ENCODE measurements around the gene MRPS9.

The MRPS9 gene

GRCh38 chr2:105118960-105119359 lies 81.1 kb downstream of the MRPS9 start:
- DNase-seq (ENCODE audit: low spot score) = no peak

DNA sequence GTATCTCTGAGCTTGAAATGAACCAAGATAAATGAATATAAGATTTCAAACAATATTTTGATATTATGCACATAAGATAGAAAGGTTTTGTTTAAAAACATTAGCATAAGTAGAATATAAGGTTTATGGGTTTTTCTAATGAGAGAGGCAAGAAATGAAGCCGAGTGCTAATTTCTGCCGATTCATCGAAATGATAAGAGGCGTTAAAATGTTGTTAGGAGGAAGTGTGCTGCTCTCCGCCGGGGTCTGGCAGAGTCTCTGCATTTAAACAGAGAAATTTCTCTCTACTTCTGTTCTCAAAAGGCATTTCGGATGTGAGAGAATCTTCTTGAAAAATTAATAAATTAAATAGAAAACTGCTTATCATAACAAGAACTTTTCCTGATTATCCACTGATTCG lies 83.6 kb downstream of the MRPS9 start:
- DNase-seq (ENCODE audit: low spot score) = no peak

DNA sequence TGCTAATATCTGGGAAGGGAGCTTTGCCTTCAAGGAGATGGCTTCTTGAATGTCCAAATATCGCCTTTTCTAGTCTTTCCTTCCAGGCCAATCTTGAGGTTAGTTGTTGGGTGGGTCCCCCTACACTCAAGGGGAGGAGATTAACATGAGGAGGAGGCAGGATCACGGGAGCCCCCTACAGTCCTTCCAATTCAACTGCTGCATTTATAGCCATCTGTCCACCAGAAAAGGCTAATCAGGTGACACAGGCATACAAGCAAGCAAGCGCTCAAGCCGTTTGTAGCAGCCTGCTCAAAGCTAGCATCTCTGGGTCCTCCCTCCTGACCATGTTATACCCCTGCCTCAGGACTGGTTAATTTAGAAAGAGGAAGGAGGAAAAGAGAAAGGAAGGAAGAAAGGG lies 87.6 kb downstream of the MRPS9 start:
- no peak for DNase-seq (ENCODE audit: low spot score)

- no peak for DNase-seq (ENCODE audit: low spot score)
Measured at GRCh38 chr2:105125920-105126319, 88.1 kb downstream of the MRPS9 start.

- no peak for DNase-seq (ENCODE audit: low spot score)
Measured at GRCh38 chr2:105126336-105126735, 88.5 kb downstream of the MRPS9 start.

DNA sequence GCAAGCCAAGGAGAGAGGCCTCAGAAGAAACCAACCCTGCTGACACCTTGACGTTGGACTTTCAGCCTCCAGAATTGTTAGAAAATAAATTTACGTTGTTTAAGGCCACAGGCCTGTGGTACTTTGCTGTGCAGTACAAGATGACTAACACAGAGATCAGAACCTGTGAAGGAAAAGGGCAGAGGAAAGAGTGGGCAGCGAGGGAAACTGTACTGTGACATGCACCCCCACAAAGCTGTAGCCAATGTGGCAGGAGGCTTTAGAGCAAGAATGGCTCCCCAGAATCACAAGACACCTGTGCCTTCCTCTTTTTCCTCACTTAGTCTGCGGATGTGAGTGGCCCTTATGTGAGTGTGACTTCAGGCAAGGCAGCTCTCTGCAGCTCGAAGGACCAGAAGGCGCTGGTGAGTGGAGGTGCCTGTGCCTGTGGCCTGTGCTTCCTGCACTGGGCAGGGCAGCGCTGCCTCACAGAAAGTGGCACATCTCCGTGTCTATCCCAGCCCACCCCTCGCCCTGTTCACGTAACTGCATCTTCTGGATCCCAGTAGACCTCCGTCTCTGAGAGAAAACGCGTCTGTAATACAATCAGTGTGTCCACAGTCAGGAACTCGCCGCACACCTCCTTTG lies 89.5 kb downstream of the MRPS9 start:
- no peak for DNase-seq (ENCODE audit: low spot score)

DNA sequence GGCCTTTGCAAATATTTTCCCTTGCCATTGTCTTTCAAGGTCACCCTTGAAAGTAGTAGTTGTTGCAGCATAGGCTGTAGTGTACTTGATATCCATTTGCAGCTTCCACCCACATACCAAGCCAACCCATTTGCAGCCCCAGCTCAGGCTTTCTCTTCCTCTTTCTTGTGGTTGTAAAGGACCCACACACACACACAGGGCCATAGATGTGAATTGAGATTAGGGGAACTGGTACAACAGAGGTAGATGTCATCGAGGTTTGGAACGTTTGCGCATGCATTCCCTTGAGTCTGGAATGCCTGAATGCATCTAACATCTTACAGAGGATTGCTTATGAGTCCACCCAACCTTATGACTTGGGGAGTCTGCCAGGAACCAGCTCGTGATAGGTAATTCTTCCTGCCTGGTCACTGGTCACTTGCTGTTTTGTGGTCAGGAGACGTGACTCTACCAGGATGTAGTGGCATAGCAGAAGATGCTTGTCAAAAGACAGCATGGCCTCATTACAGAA lies 91.9 kb downstream of the MRPS9 start:
- DNase-seq (ENCODE audit: low spot score) = no peak

GRCh38 chr2:105130546-105130945 lies 92.7 kb downstream of the MRPS9 start:
- DNase-seq (ENCODE audit: low spot score) = no peak

- DNase-seq (ENCODE audit: low spot score) = no peak
Measured at GRCh38 chr2:105134081-105134480, 96.2 kb downstream of the MRPS9 start.

DNA sequence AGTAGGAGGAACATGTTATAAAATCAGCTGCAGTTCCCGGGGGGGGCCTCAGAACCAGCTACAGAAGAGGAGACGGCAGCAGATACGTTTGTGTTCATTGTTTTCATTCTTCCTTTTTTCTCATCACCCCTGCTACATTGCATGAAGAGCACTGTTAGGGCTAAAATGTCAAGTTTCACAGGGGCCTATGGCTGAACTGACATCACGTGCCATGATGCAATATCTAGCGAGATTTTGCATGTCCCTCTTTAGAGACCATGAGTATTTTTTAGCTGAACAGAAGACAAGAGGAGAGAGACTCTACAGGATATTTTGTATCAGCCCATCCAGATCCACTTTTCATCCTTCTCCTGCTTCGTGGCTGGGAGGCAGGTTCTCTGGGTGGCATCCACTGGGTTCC lies 97.6 kb downstream of the MRPS9 start:
- no peak for DNase-seq (ENCODE audit: low spot score)

DNA sequence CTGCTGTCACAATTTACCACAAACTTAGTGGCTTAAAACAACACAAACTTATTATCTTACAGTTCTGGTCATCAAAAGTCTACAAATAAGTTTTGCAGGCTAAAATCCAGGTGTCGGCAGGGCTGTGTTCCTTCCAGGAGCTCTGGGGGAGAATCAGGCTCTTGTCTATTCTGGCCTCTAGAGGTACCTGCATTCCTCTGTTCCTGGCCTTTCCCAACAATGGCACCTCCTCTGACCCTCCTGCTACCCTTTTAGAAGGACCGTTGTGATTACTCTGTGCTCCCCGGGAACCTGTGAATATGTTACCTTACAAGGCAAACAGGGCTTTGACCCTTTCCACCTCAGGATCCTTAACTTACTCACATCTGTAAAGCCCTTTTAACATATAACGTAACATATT lies 98.5 kb downstream of the MRPS9 start:
- DNase-seq (ENCODE audit: low spot score) = no peak

GRCh38 chr2:105138643-105139042 lies 100.8 kb downstream of the MRPS9 start:
- no peak for DNase-seq (ENCODE audit: low spot score)

- no peak for DNase-seq (ENCODE audit: low spot score)
Measured at GRCh38 chr2:105139556-105140239, 101.8 kb downstream of the MRPS9 start.

GRCh38 chr2:105140240-105140568 lies 102.3 kb downstream of the MRPS9 start:
- no peak for DNase-seq (ENCODE audit: low spot score)

GRCh38 chr2:105141099-105141614 lies 103.3 kb downstream of the MRPS9 start:
- no peak for DNase-seq (ENCODE audit: low spot score)

DNA sequence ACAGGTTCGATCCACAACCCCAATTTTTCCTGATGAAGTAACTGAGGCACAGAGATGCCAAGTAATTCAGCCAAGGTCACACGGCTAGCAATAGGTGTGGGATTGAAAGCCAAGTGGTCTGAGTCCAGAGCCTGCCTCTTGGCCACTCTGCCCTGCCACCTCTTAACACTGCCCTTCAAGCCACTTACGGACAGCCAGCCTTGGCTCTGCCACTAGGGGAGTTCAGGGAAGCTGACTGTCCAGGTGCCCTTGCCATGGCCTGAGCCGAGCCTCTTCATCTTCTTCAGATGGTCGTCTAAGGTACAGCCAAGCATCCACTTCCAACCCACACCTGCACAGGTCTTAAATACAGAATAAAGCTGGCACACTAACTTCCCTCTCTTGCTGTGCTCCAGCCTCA lies 104.4 kb downstream of the MRPS9 start:
- DNase-seq (ENCODE audit: low spot score) = no peak

GRCh38 chr2:105143094-105143466 lies 105.2 kb downstream of the MRPS9 start:
- DNase-seq (ENCODE audit: low spot score) = no peak

DNA sequence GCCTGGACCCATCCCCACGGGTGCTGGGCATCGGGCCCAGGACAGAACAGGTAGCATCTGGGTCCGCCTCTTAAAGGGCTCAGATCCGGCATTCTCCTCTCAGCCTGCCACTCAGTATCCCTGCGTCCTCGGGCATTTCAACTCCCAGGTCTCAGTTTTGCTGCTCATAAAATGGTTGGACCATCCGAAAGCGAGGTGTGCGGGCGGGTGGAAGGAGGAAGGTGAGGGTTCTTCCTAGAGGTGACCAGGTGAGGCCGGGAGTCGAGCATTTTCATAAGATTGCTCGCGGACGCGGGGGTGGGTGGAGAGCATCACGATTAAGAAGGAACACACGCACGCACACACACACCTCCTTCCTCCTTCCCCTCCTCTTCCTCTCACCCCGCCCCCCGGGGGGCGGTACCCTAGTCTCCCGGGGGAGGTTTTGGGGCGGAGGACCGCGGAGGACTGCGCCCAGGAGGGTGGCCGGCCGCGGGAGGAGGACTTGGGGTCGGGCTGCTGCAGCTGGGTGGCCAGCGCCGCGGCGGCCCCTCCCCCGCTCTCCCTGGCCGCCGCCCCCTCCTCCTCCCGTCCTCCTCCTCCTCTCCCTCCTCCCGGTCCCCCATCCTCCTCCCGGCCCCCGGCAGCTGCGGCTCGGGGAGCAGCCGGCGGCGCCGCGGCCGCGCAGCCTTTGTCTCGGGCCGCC lies 105.7 kb downstream of the MRPS9 start:
- peak; percentile 19 for DNase-seq (ENCODE audit: low spot score)

GRCh38 chr2:105144152-105144940 lies 106.5 kb downstream of the MRPS9 start:
- no peak for DNase-seq (ENCODE audit: low spot score)

DNA sequence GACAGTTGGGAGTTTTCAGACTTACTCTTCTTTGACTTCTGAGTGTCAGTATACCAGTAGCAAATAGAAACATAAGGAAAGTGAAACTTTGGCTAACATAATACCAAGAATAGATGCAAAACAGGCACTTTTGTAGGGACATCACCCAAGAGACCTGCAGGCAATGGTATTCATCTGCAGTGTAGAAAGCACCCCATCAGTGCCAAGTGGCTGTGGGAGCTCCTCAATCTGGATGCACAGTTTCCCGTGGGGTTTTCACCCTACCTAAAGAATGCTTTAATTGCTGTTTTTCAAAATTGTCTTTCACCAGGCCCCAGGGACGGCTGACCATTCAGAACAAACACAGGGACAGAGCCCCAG lies 107.1 kb downstream of the MRPS9 start:
- no peak for DNase-seq (ENCODE audit: low spot score)

DNA sequence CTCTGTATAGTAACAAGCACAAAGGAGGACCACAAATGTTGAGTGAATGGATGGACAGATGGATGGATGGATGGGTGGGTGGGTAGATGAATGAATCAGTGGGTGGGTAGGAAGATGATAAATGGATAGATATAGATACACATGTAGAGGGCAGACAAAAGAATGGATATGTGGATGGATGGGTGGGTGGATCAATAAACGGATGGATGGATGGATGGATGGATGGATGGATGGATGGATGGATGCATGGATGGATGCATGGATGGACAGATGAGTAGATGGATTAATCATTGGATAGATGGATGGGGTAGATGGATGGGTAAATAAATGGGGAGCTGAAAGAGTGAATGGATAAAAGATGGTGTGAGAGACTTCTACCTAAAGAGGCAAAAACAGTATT lies 111.4 kb downstream of the MRPS9 start:
- DNase-seq (ENCODE audit: low spot score) = no peak
